Fibroblast of skin of abdomen (primary cell): Measurements from ENCODE around the gene ECT2.
A peak's percentile ranks its signal among the peaks of the same experiment; 100 is the strongest.
"Not testable (repeated sequence)": the region's sequence is repeated elsewhere in the genome, so short reads cannot be mapped to it uniquely, and the experiment has no call there.

ENCODE experiments used
- DNase-seq: peaks from one replicate; pipeline ENCODE4 v3.0.0-alpha.2; 2013

The ECT2 gene

GRCh38 chr3:172866726-172867350, 116.3 kb downstream of the ECT2 start:
- not testable (repeated sequence) for DNase-seq

- no peak for DNase-seq
These were observed 118.2 kb downstream of the ECT2 start for GRCh38 chr3:172868582-172869200.

- DNase-seq: peak; percentile 6
These were observed 118.8 kb downstream of the ECT2 start for GRCh38 chr3:172869368-172869771.

- DNase-seq: no peak
These were observed 119.4 kb downstream of the ECT2 start for GRCh38 chr3:172869784-172870518.
